Measurements from ENCODE around the gene SDHB. TPM values are rescaled to one million over a fixed set of nuclear protein-coding genes. Genes with fewer than 3 reads are reported as not detected.
A peak's percentile ranks its signal among the peaks of the same experiment; 100 is the strongest.

SDHB gene
- total RNA-seq, 1 experiment from 2014 or later, result 212 TPM

DNA sequence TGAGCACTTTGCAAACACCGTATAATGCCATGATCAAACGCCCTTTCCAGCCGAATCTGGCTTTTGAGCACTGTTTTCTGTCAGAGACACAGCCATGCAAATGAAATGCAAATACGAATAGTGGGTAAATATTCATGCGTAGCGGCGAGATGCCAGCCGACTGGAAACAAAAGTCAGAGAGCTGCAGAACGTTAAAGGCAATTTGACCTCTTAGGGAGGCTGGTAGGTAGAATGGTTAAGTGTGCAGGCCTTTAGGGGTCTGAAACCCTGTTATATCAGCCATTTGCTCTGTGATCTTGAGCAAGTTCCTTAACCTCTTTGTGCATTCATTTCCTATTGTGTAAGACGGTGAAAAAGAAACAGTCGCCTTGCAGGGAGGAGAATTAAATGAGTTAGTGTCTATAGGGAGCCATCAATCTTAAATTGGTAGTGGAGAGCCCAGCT, 6.5 kb upstream of the SDHB start:
- no peak overlapping the region for H3K4me3 ChIP-seq (ENCODE audit: low read depth in 2 of 2, low read length in 2 of 2)
- H3K9me3 ChIP-seq (ENCODE audit: control insufficient read depth, insufficient read depth, low read depth, low read length), result no peaks in the 10 kb centered on the region; the same call in 1 of the 2 replicates
- H3K27me3 ChIP-seq (ENCODE audit: control insufficient read depth, insufficient read depth, low read length), result no peaks in the 10 kb centered on the region
- no TSS peak for BruUV-seq (replicated peaks)
- ATAC-seq (no peak), DNase-seq (ENCODE audit: low read depth, low spot score) (no peak)
- intact Hi-C loops (cut with micrococcal nuclease; ENCODE audit: unreplicated experiment), result no loop called here
- H3K36me3 ChIP-seq (ENCODE audit: control insufficient read depth, insufficient read depth, low read length), result no peaks in the 10 kb centered on the region
- TF ChIP-seq SIN3A (IDR thresholded peaks at IDR 0.05; ENCODE audit: borderline replicate concordance, insufficient read depth, low read depth, low read length) (no peak), TCF7L2 (IDR thresholded peaks at IDR 0.05; ENCODE audit: low read depth, low read length) (no peak), POLR2AphosphoS5 (IDR thresholded peaks at IDR 0.05; ENCODE audit: low read depth, low read length) (no peak)
- TF ChIP-seq, protein P1, sequence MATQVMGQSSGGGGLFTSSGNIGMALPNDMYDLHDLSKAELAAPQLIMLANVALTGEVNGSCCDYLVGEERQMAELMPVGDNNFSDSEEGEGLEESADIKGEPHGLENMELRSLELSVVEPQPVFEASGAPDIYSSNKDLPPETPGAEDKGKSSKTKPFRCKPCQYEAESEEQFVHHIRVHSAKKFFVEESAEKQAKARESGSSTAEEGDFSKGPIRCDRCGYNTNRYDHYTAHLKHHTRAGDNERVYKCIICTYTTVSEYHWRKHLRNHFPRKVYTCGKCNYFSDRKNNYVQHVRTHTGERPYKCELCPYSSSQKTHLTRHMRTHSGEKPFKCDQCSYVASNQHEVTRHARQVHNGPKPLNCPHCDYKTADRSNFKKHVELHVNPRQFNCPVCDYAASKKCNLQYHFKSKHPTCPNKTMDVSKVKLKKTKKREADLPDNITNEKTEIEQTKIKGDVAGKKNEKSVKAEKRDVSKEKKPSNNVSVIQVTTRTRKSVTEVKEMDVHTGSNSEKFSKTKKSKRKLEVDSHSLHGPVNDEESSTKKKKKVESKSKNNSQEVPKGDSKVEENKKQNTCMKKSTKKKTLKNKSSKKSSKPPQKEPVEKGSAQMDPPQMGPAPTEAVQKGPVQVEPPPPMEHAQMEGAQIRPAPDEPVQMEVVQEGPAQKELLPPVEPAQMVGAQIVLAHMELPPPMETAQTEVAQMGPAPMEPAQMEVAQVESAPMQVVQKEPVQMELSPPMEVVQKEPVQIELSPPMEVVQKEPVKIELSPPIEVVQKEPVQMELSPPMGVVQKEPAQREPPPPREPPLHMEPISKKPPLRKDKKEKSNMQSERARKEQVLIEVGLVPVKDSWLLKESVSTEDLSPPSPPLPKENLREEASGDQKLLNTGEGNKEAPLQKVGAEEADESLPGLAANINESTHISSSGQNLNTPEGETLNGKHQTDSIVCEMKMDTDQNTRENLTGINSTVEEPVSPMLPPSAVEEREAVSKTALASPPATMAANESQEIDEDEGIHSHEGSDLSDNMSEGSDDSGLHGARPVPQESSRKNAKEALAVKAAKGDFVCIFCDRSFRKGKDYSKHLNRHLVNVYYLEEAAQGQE (IDR thresholded peaks at IDR 0.05; ENCODE audit: insufficient read depth in 1 of 2, low read depth in 2 of 2, low read length in 1 of 2), result no peak
- TF ChIP-seq, protein P2, sequence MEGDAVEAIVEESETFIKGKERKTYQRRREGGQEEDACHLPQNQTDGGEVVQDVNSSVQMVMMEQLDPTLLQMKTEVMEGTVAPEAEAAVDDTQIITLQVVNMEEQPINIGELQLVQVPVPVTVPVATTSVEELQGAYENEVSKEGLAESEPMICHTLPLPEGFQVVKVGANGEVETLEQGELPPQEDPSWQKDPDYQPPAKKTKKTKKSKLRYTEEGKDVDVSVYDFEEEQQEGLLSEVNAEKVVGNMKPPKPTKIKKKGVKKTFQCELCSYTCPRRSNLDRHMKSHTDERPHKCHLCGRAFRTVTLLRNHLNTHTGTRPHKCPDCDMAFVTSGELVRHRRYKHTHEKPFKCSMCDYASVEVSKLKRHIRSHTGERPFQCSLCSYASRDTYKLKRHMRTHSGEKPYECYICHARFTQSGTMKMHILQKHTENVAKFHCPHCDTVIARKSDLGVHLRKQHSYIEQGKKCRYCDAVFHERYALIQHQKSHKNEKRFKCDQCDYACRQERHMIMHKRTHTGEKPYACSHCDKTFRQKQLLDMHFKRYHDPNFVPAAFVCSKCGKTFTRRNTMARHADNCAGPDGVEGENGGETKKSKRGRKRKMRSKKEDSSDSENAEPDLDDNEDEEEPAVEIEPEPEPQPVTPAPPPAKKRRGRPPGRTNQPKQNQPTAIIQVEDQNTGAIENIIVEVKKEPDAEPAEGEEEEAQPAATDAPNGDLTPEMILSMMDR (IDR thresholded peaks at IDR 0.05), result no peak
- CTCF ChIA-PET, result no interaction called here
- POLR2A ChIA-PET, result no interaction called here
- in situ Hi-C loops (cut with HindIII; ENCODE audit: low pct_unique_long_range_greater_than_20kb, low sequenced_read_pairs), result no loop called here
- no peaks in the 10 kb centered on the region for H3K4me1 ChIP-seq (ENCODE audit: control insufficient read depth, insufficient read depth, low read length)
- H3K27ac ChIP-seq (ENCODE audit: low read length), result no peak overlapping the region

DNA sequence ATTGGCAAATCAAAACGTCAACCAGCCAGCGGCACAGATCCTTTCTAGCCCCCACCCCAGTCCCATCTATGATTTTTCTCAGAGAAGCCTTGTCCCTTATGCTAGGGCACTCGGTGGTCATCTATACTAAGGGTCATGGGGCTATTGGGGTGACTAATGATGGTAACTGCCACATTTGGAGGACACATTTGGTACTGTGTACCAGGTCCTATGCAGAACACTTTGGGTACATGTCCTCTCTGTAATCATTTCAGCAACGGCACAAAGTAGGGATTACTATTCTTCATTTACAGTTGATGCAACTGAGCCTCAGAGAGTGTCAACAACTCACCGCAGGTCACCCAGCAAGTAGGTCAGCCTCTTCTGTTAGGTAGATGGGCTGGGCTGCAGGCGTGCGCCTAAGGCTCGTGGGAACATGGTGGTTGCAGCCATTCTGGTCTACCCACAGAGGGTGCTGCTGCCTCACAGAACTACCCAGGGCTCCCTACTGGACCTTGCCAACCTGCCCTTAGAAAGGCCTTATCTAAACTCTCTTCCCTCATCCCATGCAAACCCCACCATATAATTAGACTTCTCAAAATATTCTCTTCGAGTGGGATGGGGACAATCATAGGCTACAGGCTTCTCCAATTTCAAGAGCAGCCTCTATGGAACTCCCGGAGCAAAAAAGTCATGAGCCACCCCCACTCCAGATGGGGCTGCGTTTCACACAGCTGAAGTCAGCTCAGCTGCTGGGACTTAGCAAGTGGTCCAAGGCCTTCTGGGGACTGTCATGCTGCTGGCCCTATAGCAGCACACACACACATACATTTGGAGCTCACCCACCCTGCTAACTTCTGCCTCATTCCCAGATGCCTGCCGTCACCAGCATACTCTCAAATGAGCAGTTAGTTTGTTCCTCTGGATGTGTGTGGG, 5.8 kb upstream of the SDHB start:
- CTCF ChIA-PET, result no interaction called here

More for the DNA sequence above, 5.8 kb upstream of the SDHB start:
- intact Hi-C loops (cut with micrococcal nuclease; ENCODE audit: unreplicated experiment), result loop anchor here (2.0 to 5.0 kb wide), 3 partner anchors 177 to 348 kb away; no protein-coding TSS in a partner anchor
- no peak overlapping the region for H3K4me3 ChIP-seq (ENCODE audit: low read depth in 2 of 2, low read length in 2 of 2)
- POLR2A ChIA-PET, result no interaction called here
- ATAC-seq (peak; percentile 99), DNase-seq (ENCODE audit: low read depth, low spot score) (peak; percentile 59)
- BruUV-seq (replicated peaks), result no TSS peak
- no peaks in the 10 kb centered on the region for H3K27me3 ChIP-seq (ENCODE audit: control insufficient read depth, insufficient read depth, low read length)
- TF ChIP-seq POLR2AphosphoS5 (IDR thresholded peaks at IDR 0.05; ENCODE audit: low read depth, low read length), result no peak
- TF ChIP-seq TCF7L2 (IDR thresholded peaks at IDR 0.05; ENCODE audit: low read depth, low read length), result no peak
- no peak for TF ChIP-seq SIN3A (IDR thresholded peaks at IDR 0.05; ENCODE audit: borderline replicate concordance, insufficient read depth, low read depth, low read length)
- TF ChIP-seq, protein P1 (IDR thresholded peaks at IDR 0.05; ENCODE audit: insufficient read depth in 1 of 2, low read depth in 2 of 2, low read length in 1 of 2), result no peak
- TF ChIP-seq, protein P2 (IDR thresholded peaks at IDR 0.05), result peak; percentile 90
- no peaks in the 10 kb centered on the region for H3K9me3 ChIP-seq (ENCODE audit: control insufficient read depth, insufficient read depth, low read depth, low read length)
- in situ Hi-C loops (cut with HindIII; ENCODE audit: low pct_unique_long_range_greater_than_20kb, low sequenced_read_pairs), result no loop called here
- no peaks in the 10 kb centered on the region for H3K36me3 ChIP-seq (ENCODE audit: control insufficient read depth, insufficient read depth, low read length)
- H3K4me1 ChIP-seq (ENCODE audit: control insufficient read depth, insufficient read depth, low read length), result no peaks in the 10 kb centered on the region
- no peak overlapping the region for H3K27ac ChIP-seq (ENCODE audit: low read length)
